Head of caudate nucleus (tissue), 42 donors: ENCODE data around the gene PTH.

Experiments
- DNase-seq, 42 donors: peaks; one replicate each; pipeline versions ENCODE4 v3.0.0 to v3.0.0-alpha.2; 2020 to 2021; ENCODE audit warnings: mixed read lengths in 7 of 42
- intact Hi-C: fragments of 100-400 bp; cut with DNase I; formaldehyde crosslinking; loops from one replicate; pipeline ENCODE4 v1.15.0; 2022

The PTH gene

GRCh38 chr11:13495929-13496328, at the start of gene PTH:
Gene PTH, minus strand, starts transcription at chr11:13495997. Its CDS starts 3,142 bp downstream, at chr11:13492855.
- intact Hi-C loops: no loop called here
- no peak for DNase-seq

GRCh38 chr11:13538044-13538443, 42.2 kb upstream of the PTH start:
- intact Hi-C loops: no loop called here
- DNase-seq: no peak

- DNase-seq: no peak
- intact Hi-C loops: no loop called here
These were observed 40.0 kb upstream of the PTH start for GRCh38 chr11:13535819-13536218.

- DNase-seq: no peak
These were observed 38.6 kb upstream of the PTH start for GRCh38 chr11:13534358-13534757.

GRCh38 chr11:13525257-13525656, 29.5 kb upstream of the PTH start:
- intact Hi-C loops: no loop called here
- DNase-seq: no peak

More at GRCh38 chr11:13534358-13534757, 38.6 kb upstream of the PTH start:
- intact Hi-C loops: no loop called here

- no peak for DNase-seq
- intact Hi-C loops: no loop called here
These were observed 7.6 kb upstream of the PTH start for GRCh38 chr11:13503393-13503792.

- intact Hi-C loops: no loop called here
- no peak for DNase-seq
These were observed 6.7 kb upstream of the PTH start for GRCh38 chr11:13502492-13502891.

- DNase-seq: no peak
- intact Hi-C loops: no loop called here
These were observed 1.7 kb downstream of the PTH start for GRCh38 chr11:13494051-13494450.

- intact Hi-C loops: no loop called here
- no peak for DNase-seq
These were observed 8.2 kb downstream of the PTH start for GRCh38 chr11:13487661-13488030.

GRCh38 chr11:13486926-13487660, 8.7 kb downstream of the PTH start:
- peak in 17 of 42 donors; percentile 8 to 61 (median 22) for DNase-seq
- intact Hi-C loops: no loop called here

GRCh38 chr11:13480198-13480597, 15.6 kb downstream of the PTH start:
- no peak for DNase-seq
- intact Hi-C loops: no loop called here

- intact Hi-C loops: no loop called here
- no peak for DNase-seq
These were observed 16.1 kb downstream of the PTH start for GRCh38 chr11:13479688-13480087.

- no peak for DNase-seq
- intact Hi-C loops: no loop called here
These were observed 20.7 kb downstream of the PTH start for GRCh38 chr11:13475091-13475490.

- intact Hi-C loops: no loop called here
- DNase-seq: no peak
These were observed 22.6 kb downstream of the PTH start for GRCh38 chr11:13473013-13473722.

- DNase-seq: no peak
- intact Hi-C loops: no loop called here
These were observed 27.0 kb downstream of the PTH start for GRCh38 chr11:13468750-13469149.

GRCh38 chr11:13465909-13466371, 29.9 kb downstream of the PTH start:
- peak in 13 of 42 donors; percentile 10 to 59 (median 21) for DNase-seq
- intact Hi-C loops: no loop called here

GRCh38 chr11:13463779-13464290, 32.0 kb downstream of the PTH start:
- DNase-seq: peak in 3 of 42 donors; percentile 11 to 33 (median 23)
- intact Hi-C loops: no loop called here

- intact Hi-C loops: no loop called here
- peak; percentile 78 to 97 (median 93) for DNase-seq
These were observed 32.7 kb downstream of the PTH start, which contains the start of gene BTBD10 for GRCh38 chr11:13462901-13463778. Gene BTBD10, minus strand, starts transcription at chr11:13463222. Its CDS starts 18,098 bp downstream, at chr11:13445124.

- intact Hi-C loops: no loop called here
These were observed 33.4 kb downstream of the PTH start for GRCh38 chr11:13462311-13462900.

More at GRCh38 chr11:13462311-13462900, 33.4 kb downstream of the PTH start:
- DNase-seq: peak; percentile 33 to 88 (median 69)
